HG02642 (cell line): ENCODE data around the gene KCNH6.

Experiments used
- ATAC-seq: cut with Tn5 transposase; IDR thresholded peaks from one replicate; pipeline ENCODE4 v1.9.1; 2021; ENCODE audit warnings: mild to moderate bottlenecking; ENCODE audit not compliant: unreplicated experiment, poor library complexity

KCNH6 gene

DNA sequence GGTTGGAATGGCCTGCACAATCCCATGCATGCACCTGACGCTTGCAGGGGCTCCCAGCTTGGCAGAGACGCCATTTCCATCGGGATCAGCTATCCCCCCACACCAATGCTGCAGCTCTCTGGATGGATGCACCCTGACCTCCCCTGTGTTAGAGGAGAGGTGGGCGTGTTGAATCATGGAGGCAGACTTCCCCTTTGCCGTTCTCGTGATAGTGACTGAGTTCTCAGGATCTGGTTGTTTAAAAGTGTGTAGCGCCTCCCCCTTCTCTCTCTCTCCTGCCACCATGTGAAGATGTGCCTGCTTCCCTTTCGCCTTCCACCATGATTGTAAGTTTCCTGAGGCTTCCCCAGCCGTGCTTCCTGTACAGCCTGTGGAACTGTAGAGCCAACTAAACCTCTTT, 17.8 kb upstream of the KCNH6 start:
- ATAC-seq: no peak

GRCh38 chr17:63506627-63507026, 16.5 kb upstream of the KCNH6 start:
- no peak for ATAC-seq

DNA sequence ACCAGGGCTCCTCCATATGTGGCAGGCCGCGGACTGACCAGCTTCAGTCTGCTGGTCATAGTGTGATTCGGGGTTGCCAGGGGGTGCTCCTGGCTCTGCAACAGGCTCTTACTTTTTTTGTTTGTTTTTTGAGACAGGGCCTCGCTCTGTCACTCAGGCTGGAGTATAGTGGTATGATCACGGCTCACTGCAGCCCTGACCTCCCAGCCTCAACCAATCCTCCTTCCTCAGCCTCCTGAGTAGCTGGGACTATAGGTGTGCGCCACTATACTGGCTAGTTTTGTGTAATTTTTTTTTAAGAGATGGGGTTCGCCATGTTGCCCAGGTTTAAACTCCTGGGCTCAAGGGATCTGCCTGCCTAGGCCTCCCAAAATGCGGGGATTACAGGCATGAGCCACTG, 11.8 kb upstream of the KCNH6 start:
- no peak for ATAC-seq

DNA sequence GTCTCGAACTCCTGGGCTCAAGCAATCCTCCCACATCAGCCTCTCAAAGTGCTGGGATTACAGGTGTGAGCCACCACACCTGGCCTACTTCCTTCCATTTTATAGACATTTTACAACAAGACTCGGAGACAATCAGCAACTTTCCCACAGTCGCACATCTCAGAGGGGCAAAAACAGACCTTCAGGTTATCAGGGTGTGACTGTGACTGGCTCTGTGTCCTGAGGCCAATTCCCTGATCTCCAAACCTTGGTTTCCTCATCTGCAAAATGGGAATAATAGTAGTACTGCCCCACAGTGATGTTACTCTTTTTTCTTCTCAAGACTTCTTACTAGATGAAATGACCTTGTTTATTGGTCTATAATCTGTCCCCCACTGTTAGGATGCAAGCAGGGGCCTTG, 10.8 kb upstream of the KCNH6 start:
- no peak for ATAC-seq

- no peak for ATAC-seq
Observed at GRCh38 chr17:63512896-63513644, 10.1 kb upstream of the KCNH6 start.

DNA sequence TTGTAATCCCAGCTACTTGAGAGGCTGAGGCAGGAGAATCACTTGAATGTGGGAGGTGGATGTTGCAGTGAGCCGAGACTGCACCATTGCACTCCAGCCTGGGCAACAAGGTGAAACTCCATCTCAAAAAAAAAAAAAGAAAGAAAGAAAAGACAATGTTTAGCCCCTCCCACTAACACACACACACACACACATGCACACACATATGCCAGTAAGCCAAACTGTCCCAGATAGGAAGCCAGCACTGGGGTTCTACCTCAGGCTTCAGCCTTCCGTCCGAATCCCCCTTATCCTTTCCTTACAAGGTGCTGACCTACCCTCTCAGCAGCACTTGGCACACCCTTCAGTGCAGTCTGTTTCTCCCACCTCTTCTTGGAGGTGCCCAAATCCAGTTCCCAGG, 8.7 kb upstream of the KCNH6 start:
- ATAC-seq: no peak

DNA sequence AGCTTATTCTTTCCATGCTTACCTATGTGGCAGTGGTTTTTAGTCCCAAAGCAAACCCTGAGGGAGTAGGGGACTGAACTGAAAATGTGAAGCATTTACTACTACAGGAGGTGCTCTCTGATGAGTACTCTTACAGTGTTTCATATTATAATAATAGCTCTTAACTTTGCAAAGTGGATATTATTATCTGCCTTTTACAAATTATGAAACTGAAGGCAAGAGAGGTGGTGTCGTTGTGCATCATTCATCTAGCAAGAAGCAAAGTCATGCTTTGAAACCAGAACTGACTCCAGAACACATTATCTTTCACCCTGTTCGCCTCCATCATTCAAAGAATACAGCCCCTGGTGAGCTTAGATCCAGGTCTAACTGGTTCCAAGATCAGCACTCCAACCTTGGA, 8.2 kb upstream of the KCNH6 start:
- ATAC-seq: no peak

DNA sequence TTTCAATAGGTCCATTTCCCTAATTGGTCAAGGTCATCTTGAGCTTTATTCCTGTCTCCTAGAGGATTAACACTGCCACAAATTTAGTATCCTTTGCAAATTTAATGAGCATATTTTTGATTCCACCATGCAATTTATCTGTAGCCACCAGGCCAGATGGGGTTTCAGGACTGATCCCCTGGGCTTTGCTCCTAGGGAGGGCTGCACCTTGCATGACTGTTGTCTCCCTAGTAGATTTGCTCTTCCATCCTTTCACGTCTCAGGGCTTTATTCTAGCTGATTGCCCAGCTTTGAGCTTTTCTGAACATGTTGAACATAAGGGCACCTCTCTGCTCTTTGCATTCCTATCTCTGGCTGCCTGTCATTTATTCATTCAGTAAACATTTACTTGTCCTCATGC, 7.7 kb upstream of the KCNH6 start:
- ATAC-seq: no peak

GRCh38 chr17:63516910-63517824, 6.0 kb upstream of the KCNH6 start:
- no peak for ATAC-seq

DNA sequence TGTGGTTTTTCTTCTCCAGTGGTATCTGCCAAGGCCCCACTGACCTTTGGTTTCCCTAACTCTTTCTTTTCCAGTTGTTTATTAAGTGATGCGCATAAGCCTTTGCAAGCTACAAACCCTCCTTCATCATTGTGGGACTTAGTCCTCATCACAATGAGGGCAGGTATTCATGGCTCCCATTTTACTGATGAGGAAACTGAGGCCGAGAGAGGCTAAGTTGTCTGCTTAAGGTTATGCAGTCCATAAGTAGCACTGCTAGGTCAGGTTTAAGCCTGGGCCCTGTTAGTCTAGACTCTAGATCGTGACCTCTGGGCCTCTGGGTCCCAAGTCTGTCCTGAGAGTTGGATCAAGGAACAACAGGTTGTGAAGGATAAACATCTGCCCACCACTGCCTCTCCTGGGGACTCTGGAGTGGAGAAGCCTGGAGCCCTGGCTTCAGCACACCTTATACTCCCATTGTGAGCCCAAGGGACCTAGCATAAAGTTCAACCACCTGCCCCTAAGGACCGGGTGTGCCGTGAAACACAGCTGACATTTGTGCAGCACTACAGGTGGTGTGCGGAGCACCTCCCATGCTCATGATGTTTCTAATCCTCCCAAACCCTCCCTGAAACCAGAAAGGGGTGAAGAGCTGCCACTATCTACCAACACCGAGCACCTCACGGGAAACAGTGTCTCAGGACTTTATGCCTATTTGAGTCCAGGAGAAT, 5.2 kb upstream of the KCNH6 start:
- no peak for ATAC-seq

GRCh38 chr17:63519116-63519881, 3.9 kb upstream of the KCNH6 start:
- no peak for ATAC-seq

- ATAC-seq: no peak
Observed at GRCh38 chr17:63519972-63520882, 2.9 kb upstream of the KCNH6 start.

GRCh38 chr17:63524051-63524450, 893 bp downstream of the KCNH6 start:
- no peak for ATAC-seq

- no peak for ATAC-seq
Observed at GRCh38 chr17:63525190-63525946, 2.2 kb downstream of the KCNH6 start.

DNA sequence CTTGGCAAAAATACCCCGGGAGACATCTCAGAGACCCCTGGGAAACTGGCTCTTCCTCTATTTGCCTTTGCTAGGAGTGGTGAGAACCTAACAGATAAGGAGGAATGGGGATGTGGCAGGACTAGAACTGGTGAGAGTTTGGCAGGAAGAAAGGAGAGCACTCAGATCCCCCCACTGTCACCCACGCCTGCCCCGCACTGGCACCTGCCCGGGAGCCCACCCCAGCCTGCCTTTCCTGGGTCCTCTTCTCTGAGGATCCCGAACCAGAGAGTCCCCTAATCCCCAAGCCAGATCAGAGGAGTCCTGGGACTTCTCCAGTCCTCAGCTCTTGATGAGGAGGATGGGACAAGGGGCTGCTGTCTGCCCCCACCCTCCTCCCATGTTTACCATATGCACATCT, 3.7 kb downstream of the KCNH6 start:
- no peak for ATAC-seq

DNA sequence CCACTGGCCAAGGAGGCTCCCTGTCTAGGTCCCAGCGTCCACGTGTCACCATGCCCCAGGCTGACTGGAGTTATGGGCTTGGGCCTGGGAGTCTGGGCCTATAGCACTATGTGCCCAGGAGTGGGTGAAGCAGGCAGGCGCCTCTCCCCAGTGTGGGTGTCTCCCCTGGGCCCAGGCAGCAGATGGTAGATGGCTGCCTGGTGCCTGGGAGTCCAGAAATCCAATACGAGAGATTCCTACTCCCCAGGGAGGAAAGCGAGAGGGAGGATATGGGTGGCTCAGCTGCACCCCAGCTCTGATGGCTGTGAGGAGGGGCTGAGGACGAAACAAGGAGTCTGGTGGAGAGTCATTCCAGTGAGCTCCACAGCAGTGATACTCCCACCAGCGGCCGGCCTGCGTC, 5.0 kb downstream of the KCNH6 start:
- ATAC-seq: no peak

DNA sequence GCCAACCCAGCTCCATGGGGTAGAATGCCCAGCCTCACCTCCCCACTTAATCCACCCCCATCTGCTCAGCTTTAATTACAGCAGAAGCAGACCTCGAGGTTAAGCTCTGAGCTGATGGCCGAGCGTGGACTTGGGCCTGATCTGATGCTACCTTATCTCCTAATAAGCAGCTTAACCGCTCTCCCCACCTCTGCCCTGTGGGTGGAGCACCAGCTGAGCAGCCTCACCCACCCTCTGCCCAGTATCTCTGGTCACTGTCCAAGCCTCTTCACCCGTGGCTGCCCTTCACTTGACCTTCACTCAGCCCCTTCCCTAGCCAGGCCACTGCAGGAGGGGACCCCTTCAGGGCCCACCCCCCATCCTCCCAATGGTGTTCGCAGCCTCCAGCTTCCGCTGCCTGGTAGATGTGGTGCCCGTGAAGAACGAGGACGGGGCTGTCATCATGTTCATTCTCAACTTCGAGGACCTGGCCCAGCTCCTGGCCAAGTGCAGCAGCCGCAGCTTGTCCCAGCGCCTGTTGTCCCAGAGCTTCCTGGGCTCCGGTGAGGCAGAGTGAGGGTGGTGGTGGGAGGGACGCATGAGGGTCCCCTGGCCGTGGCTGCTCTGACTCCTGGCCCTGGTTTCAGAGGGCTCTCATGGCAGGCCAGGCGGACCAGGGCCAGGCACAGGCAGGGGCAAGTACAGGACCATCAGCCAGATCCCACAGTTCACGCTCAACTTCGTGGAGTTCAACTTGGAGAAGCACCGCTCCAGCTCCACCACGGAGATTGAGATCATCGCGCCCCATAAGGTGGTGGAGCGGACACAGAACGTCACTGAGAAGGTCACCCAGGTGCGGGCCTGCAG, 6.8 kb downstream of the KCNH6 start:
- ATAC-seq: no peak

GRCh38 chr17:63530557-63531021, 7.4 kb downstream of the KCNH6 start:
- ATAC-seq: no peak
